ENCODE data around the gene MTIF3. TPM values are rescaled to one million over a fixed set of nuclear protein-coding genes. Genes with fewer than 3 reads are reported as not detected.
A peak's percentile ranks its signal among the peaks of the same experiment; 100 is the strongest.

MTIF3 gene, protein sequence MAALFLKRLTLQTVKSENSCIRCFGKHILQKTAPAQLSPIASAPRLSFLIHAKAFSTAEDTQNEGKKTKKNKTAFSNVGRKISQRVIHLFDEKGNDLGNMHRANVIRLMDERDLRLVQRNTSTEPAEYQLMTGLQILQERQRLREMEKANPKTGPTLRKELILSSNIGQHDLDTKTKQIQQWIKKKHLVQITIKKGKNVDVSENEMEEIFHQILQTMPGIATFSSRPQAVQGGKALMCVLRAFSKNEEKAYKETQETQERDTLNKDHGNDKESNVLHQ
- 38.9 and 41.6 TPM in 2 replicates for total RNA-seq
- long read RNA-seq, transcript MTIF3-202 (5 exons, 1,005 nt) = major isoform, 10 of 28 reads
- long read RNA-seq, partial matches to known transcripts = 3 of 28 reads
- long read RNA-seq, other reads (novel, unspliced or antisense) = 14 of 28 reads

- H3K27me3 Mint-ChIP-seq (ENCODE audit: unreplicated experiment) = peaks cover 14% of the 10 kb centered on the region
- TF ChIP-seq, protein P1, sequence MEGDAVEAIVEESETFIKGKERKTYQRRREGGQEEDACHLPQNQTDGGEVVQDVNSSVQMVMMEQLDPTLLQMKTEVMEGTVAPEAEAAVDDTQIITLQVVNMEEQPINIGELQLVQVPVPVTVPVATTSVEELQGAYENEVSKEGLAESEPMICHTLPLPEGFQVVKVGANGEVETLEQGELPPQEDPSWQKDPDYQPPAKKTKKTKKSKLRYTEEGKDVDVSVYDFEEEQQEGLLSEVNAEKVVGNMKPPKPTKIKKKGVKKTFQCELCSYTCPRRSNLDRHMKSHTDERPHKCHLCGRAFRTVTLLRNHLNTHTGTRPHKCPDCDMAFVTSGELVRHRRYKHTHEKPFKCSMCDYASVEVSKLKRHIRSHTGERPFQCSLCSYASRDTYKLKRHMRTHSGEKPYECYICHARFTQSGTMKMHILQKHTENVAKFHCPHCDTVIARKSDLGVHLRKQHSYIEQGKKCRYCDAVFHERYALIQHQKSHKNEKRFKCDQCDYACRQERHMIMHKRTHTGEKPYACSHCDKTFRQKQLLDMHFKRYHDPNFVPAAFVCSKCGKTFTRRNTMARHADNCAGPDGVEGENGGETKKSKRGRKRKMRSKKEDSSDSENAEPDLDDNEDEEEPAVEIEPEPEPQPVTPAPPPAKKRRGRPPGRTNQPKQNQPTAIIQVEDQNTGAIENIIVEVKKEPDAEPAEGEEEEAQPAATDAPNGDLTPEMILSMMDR (IDR thresholded peaks at IDR 0.05) = no peak
- peak; percentile 95 for DNase-seq (ENCODE audit: extremely low spot score, unreplicated experiment)
- H3K36me3 Mint-ChIP-seq (ENCODE audit: unreplicated experiment) = no peaks in the 10 kb centered on the region
- H3K4me3 Mint-ChIP-seq (ENCODE audit: unreplicated experiment) = peak within 1 kb of the TSS; percentile 86
- no peaks in the 10 kb centered on the region for H3K9me3 Mint-ChIP-seq (ENCODE audit: unreplicated experiment)
- peak within 1 kb of the TSS; percentile 89 for H3K27ac Mint-ChIP-seq (ENCODE audit: unreplicated experiment)
- peaks cover 18% of the 10 kb centered on the region for H3K4me1 Mint-ChIP-seq (ENCODE audit: unreplicated experiment)
Observed at GRCh38 chr13:27449936-27450828, at the start of gene MTIF3. TSS of gene MTIF3 (minus strand) at chr13:27450564. CDS start at chr13:27440448, 10,116 bp downstream.

DNA sequence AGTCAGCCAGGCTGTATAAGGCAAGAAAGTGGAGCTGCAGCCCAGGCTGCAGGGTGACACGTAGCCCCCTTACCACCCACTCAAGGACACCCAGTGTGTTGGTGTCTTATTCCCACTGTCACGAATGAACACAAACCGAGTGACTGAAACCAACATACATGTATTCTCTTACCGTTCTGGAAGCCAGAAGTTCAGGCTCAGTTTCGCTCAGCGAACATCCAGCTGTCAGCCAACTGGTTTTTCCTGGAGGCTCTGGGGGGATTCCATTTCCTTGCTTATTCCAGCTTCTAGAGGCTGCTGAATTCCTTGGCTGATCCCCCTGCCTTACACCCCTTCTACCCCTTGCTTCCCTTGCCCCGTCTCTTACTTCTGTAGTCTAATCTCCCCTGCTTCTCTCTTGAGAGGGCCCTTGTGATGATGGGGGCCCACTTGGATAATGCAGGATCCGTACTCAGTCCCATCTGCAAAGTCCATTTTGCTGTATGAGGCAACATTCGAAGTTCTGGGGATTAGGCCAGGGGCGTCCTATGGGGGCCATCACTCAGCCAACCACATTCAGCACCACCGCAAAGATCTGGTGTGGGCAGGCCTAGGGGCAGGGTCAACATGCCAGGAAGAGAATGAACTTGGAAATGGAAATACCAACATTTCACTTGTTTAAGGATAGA lies 47.3 kb upstream of the MTIF3 start:
- Mint-ChIP-seq H3K4me1 (ENCODE audit: unreplicated experiment) (no peaks in the 10 kb centered on the region), H3K9me3 (ENCODE audit: unreplicated experiment) (no peaks in the 10 kb centered on the region), H3K27ac (ENCODE audit: unreplicated experiment) (no peak overlapping the region), H3K27me3 (ENCODE audit: unreplicated experiment) (peaks cover 17% of the 10 kb centered on the region), H3K36me3 (ENCODE audit: unreplicated experiment) (no peaks in the 10 kb centered on the region), H3K4me3 (ENCODE audit: unreplicated experiment) (no peak overlapping the region)
- TF ChIP-seq, protein P1 (IDR thresholded peaks at IDR 0.05) = no peak
- DNase-seq (ENCODE audit: extremely low spot score, unreplicated experiment) = peak; percentile 56

GRCh38 chr13:27496536-27497273 lies 46.3 kb upstream of the MTIF3 start:
- Mint-ChIP-seq H3K27me3 (ENCODE audit: unreplicated experiment) (peaks cover 13% of the 10 kb centered on the region), H3K9me3 (ENCODE audit: unreplicated experiment) (no peaks in the 10 kb centered on the region), H3K27ac (ENCODE audit: unreplicated experiment) (no peak overlapping the region), H3K4me1 (ENCODE audit: unreplicated experiment) (no peaks in the 10 kb centered on the region), H3K36me3 (ENCODE audit: unreplicated experiment) (no peaks in the 10 kb centered on the region), H3K4me3 (ENCODE audit: unreplicated experiment) (no peak overlapping the region)
- TF ChIP-seq, protein P1 (IDR thresholded peaks at IDR 0.05) = no peak
- peak; percentile 40 for DNase-seq (ENCODE audit: extremely low spot score, unreplicated experiment)

- DNase-seq (ENCODE audit: extremely low spot score, unreplicated experiment) = peak; percentile 74
Observed at GRCh38 chr13:27496006-27496405, 45.6 kb upstream of the MTIF3 start.

More at GRCh38 chr13:27496006-27496405, 45.6 kb upstream of the MTIF3 start:
- Mint-ChIP-seq H3K4me1 (ENCODE audit: unreplicated experiment) (no peaks in the 10 kb centered on the region), H3K27ac (ENCODE audit: unreplicated experiment) (no peak overlapping the region), H3K4me3 (ENCODE audit: unreplicated experiment) (no peak overlapping the region), H3K27me3 (ENCODE audit: unreplicated experiment) (peaks cover 13% of the 10 kb centered on the region), H3K9me3 (ENCODE audit: unreplicated experiment) (no peaks in the 10 kb centered on the region), H3K36me3 (ENCODE audit: unreplicated experiment) (no peaks in the 10 kb centered on the region)
- TF ChIP-seq, protein P1 (IDR thresholded peaks at IDR 0.05) = no peak

Data from osteocyte (in vitro differentiated cells).